AG04450 (cell line): ENCODE results near the gene TEX14. TPM values are rescaled to one million over a fixed set of nuclear protein-coding genes. Genes with fewer than 3 reads are reported as not detected.
"Not testable (repeated sequence)": the region's sequence is repeated elsewhere in the genome, so short reads cannot be mapped to it uniquely, and the experiment has no call there.

Experiments used
- CTCF ChIA-PET: fragments of 300-600, 350-600 bp; formaldehyde crosslinking; extraction: SDS; loops from one replicate; lab custom pipeline; 2022; ENCODE audit warnings: antibody characterized with exemption, inconsistent platforms; lab: Charles Lee
- POLR2A ChIA-PET: fragments of 350-600 bp; formaldehyde crosslinking; extraction: SDS; loops from one replicate; lab custom pipeline; 2021; ENCODE audit warnings: antibody characterized with exemption, inconsistent platforms; lab: Yijun Ruan, JAX
- DNase-seq: peaks from one replicate; pipeline ENCODE4 v3.0.0-alpha.2; 2011; ENCODE audit warnings: low read depth, low spot score
- H3K27ac ChIP-seq: one replicate; pipeline ENCODE4 v1.5.1; 2012; ENCODE audit warnings: low read depth, low read length, control low read depth
- H3K27me3 ChIP-seq: one replicate; pipeline ENCODE4 v1.6.0; 2012; ENCODE audit warnings: low read length; ENCODE audit not compliant: control insufficient read depth, insufficient read depth
- H3K4me3 ChIP-seq: 2 replicates; pipeline ENCODE4 v1.5.1; 2011; ENCODE audit warnings: mild to moderate bottlenecking, low read depth, low read length, control low read depth
- H3K9me3 ChIP-seq: 2 replicates; pipeline ENCODE4 v1.5.1; 2012; ENCODE audit warnings: low read length; ENCODE audit not compliant: control insufficient read depth, insufficient read depth
- CTCF ChIP-seq: IDR thresholded peaks from 2 replicates; pipeline ENCODE4 v1.5.1; 2011; ENCODE audit warnings: low read depth, low read length, control low read depth, inconsistent platforms
- polyA plus RNA-seq: library from polyadenylated mRNA; depleted of rRNA; stranded (reverse); fragments of >200 nt; gene quantifications from 2 replicates; pipeline ENCODE4 v1.2.3, GENCODE V29; 2011

Gene TEX14
- polyA plus RNA-seq, 1 experiment = 0.09 TPM

GRCh38 chr17:58583486-58583885 is 108.4 kb downstream of the TEX14 start:
- CTCF ChIA-PET = interaction anchor here (0.5 to 1.8 kb wide), 2 partner anchors 47 to 126 kb away, joined by 5 to 8 read pairs; no protein-coding TSS in a partner anchor
- H3K4me3 ChIP-seq = no peak overlapping the region
- H3K27me3 ChIP-seq = peaks cover 3% of the 10 kb centered on the region
- POLR2A ChIA-PET = no interaction called here
- no peak for TF ChIP-seq CTCF
- H3K27ac ChIP-seq = no peak overlapping the region
- H3K9me3 ChIP-seq = no peaks in the 10 kb centered on the region
- DNase-seq = no peak

- not testable (repeated sequence) for H3K4me3 ChIP-seq, H3K27ac ChIP-seq, H3K27me3 ChIP-seq, DNase-seq, H3K9me3 ChIP-seq
- ChIA-PET POLR2A (interaction anchor here (0.7 kb wide), 1 partner anchor 245 kb away, joined by 3 read pairs; no protein-coding TSS in a partner anchor), CTCF (interaction anchor here (1.8 kb wide), 1 partner anchor 48 kb away, joined by 5 read pairs; no protein-coding TSS in a partner anchor)
Observed at GRCh38 chr17:58582718-58583117, 109.1 kb downstream of the TEX14 start.

GRCh38 chr17:58580671-58581070 is 111.2 kb downstream of the TEX14 start:
- Histone ChIP-seq H3K9me3 (no peaks in the 10 kb centered on the region), H3K4me3 (no peak overlapping the region), H3K27ac (no peak overlapping the region), H3K27me3 (peaks cover 3% of the 10 kb centered on the region)
- no peak for DNase-seq
- ChIA-PET CTCF (no interaction called here), POLR2A (no interaction called here)
- TF ChIP-seq CTCF = no peak

- H3K9me3 ChIP-seq = no peaks in the 10 kb centered on the region
- peak; percentile 70 for TF ChIP-seq CTCF
- DNase-seq = no peak
- no peak overlapping the region for H3K27ac ChIP-seq
- ChIA-PET POLR2A (interaction anchor here (0.6 to 1.0 kb wide), 2 partner anchors 53 to 78 kb away, joined by 3 read pairs; no protein-coding TSS in a partner anchor), CTCF (interaction anchor here (0.6 to 3.3 kb wide), 30 partner anchors 9 to 436 kb away, joined by 3 to 28 read pairs (median 4); no protein-coding TSS in a partner anchor)
- peaks cover 3% of the 10 kb centered on the region for H3K27me3 ChIP-seq
- H3K4me3 ChIP-seq = no peak overlapping the region
Observed at GRCh38 chr17:58577696-58578095, 114.1 kb downstream of the TEX14 start.

- DNase-seq = no peak
- CTCF ChIA-PET = interaction anchor here (0.6 to 3.3 kb wide), 28 partner anchors 9 to 437 kb away, joined by 3 to 28 read pairs (median 4); no protein-coding TSS in a partner anchor
- POLR2A ChIA-PET = interaction anchor here (0.6 kb wide), 1 partner anchor 78 kb away, joined by 3 read pairs; no protein-coding TSS in a partner anchor
Observed at GRCh38 chr17:58576679-58577367, 115.0 kb downstream of the TEX14 start.

More at GRCh38 chr17:58576679-58577367, 115.0 kb downstream of the TEX14 start:
- Histone ChIP-seq H3K27ac (no peak overlapping the region), H3K4me3 (no peak overlapping the region), H3K27me3 (peaks cover 3% of the 10 kb centered on the region), H3K9me3 (no peaks in the 10 kb centered on the region)
- TF ChIP-seq CTCF = no peak
